Activated CD4-positive, alpha-beta T cell treated with anti-CD3 and anti-CD28 coated beads, Interleukin-2, Interleukin-4, amounts not matched to agents 100 ng/mL and 50 ng/mL, durations not matched to agents 16 hours and 8 hours (primary cell): ENCODE results near the gene PLA2G4B.
A peak's percentile ranks its signal among the peaks of the same experiment; 100 is the strongest.

Experiments
- DNase-seq: peaks from one replicate; pipeline ENCODE4 v3.0.0-alpha.2; 2020; ENCODE audit warnings: low spot score

The PLA2G4B gene

DNA sequence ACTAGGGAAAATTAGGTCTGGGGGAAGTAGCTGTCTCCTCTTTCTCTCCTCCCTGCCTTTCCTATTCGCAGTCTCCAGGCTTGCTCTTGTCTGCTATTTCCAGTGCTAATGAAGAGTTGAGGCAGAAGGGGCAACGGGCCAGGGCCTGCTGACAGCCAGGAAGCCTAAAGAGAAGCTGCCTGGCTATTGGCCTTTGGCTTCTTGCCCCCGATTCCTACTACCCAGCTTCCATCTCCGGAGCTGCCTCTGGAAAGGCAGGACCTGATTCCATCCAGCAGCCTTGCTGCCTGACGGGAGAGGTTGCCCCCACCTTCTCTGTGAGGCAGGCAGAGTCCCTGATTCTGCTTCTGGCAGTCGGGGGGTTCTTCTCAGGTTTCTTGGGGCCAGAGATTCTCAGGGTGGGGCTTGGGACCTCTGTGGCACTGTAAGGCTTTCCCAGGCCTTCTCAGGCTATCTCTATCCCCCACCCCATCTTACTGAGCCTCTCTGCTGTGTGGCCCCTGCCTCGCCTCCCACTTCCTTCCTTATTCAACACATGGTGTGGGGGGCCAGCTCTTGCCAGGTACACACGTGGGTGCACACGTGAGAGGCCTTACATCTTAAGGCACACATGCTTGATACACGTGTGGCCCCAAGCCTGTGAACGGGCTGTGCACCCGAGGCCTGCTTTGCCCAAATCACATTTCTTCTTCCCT is 29.0 kb upstream of the PLA2G4B start:
- no peak for DNase-seq

DNA sequence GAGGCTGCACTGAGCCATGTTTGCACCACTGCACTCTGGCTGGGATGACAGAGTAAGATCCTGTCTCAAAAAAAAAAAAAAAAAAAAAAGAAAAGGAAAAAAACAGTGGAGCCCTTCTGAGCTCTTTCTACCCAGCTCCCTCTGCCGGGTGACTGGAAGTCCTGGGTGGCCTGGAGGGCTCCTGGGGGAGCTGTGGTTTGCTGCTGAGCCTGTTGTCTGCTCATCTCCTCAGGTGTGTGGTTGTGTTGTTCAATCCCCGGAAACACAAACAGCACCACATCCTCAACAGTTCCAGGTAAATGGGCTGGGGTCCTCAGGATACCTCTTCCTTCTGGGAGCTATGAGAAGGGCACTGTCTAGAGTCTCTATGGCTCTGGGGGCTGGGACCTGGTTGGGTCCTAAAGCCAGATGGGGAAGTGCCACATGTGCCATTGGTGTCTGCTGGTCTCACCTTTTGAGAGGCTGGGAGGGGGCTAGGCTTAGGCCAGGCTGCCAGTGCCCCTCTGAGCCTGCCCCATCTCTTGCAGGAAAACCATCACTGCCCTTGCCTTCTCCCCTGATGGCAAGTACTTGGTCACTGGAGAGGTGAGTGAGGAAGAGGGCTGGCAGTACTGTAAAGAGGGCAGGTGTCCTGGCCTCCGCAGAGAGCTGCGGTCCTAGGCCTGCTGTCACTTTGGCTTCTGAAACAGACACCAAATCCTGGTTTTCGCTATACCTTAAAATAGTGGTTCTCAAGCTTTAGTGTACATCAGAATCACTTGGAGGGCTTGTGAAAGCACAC is 27.8 kb upstream of the PLA2G4B start:
- no peak for DNase-seq

DNA sequence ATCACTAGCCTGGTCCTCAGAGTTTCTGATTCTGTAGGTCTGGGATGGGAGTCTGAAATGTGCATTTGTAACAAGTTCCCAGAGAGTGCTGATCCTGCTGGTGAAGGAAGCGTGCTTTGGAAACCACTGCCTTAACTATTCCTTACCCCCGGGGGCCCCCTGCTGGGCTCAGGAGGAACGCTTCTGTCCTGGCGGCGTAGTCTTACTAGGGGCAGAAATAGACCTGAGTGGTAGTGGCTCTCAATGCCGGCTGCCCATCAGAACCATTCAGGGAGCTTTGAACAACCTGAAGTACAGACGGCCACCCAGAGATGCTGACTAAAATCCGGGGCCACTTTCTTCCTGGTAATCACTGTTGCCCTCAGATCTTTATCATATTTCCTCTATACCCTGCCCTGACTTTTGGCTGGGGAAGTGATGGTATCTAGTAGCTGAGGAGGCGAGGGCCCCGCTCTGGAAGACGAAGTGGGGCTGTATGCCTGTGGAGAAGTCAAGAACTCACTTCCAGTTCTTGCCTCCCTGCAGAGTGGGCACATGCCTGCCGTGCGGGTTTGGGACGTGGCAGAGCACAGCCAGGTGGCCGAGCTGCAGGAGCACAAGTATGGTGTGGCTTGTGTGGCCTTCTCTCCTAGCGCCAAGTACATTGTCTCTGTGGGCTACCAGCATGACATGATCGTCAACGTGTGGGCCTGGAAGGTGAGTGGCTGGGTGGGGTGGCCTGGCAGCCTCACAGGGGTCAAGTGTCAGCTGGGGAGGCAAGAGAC is 27.0 kb upstream of the PLA2G4B start:
- DNase-seq, result peak; percentile 70

DNA sequence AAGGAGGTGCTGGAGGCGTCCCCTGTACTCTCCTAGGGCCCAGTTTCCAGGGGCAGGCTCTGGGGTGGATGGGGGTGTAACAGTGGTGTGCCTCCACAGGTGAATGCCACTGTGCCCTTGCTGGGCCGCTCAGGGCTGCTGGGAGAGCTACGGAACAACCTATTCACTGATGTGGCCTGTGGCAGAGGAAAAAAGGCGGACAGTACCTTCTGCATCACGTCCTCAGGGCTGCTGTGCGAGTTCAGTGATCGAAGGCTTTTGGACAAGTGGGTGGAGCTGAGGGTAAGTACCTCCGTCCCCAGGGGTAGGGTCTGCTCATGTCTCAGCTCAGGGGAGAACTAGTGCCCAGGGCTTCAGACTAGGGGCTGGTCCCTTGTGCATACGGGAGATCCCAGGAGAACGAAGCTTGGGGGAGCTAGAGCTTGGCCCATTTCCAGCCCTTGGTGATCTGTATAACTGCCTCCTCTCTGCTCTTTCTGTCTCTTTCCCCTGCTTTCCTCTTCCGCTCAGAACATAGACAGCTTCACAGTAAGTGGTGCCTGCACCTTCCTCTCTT is 25.7 kb upstream of the PLA2G4B start:
- DNase-seq, result no peak

DNA sequence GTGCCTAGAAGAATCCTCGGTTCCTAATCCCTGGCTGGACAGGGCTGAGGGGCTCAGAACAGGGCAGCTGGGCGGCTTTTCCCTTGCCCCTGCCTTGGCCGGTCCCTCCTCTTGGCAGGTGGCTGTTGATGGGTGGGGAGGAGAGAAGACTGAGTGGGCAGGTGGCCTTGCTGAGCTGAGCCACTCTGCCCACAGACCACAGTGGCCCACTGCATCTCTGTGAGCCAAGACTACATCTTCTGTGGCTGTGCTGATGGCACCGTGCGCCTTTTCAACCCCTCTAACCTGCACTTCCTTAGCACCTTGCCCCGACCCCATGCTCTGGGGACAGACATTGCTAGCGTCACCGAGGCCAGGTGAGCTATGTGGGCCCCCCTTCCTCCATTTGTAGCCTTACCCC is 25.2 kb upstream of the PLA2G4B start:
- no peak for DNase-seq

DNA sequence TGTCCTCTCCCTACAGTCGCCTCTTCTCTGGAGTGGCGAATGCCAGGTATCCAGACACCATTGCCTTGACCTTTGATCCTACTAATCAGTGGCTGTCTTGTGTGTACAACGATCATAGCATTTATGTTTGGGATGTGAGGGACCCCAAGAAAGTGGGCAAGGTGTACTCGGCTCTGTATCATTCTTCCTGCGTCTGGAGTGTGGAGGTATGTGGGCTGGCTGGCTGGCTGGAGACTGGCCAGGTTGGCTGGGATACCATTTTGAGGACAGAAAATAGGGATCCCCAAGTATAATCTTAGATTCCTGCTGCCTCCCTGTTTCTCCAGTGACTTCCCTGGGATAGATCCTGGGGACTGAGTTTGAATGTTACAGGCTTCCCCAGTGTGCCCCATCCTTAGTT is 24.1 kb upstream of the PLA2G4B start:
- no peak for DNase-seq

DNA sequence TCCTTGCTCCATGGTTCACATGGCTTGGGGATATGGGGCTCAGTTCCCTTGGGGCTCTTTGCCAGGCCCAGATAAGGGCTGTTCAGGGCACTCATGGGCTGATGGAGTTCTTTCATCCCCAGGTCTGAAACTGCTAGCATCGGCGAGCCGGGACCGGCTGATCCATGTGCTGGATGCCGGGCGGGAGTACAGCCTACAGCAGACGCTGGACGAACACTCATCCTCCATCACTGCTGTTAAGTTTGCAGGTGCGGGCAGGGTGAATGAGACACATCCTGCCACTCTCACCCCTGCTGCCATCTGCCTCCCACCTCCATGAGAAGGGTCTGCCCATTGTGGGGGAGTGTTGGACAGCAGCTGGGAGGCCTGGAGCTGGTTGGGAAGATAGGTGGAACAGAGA is 21.9 kb upstream of the PLA2G4B start:
- no peak for DNase-seq

DNA sequence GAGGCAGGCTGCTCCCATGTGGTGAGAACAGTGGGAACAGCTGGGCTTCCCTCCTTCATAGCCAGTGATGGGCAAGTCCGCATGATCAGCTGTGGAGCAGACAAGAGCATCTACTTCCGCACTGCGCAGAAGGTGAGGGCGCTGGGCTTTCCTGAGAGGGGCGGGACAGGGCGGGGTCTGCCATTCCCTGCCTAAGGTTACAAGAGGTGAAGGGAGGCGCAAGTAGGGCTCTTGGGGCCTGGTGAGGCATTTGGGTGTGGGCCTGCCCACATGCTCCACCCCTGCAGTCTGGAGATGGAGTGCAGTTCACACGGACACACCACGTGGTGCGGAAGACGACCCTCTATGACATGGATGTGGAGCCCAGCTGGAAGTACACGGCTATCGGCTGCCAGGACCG is 21.3 kb upstream of the PLA2G4B start:
- no peak for DNase-seq

DNA sequence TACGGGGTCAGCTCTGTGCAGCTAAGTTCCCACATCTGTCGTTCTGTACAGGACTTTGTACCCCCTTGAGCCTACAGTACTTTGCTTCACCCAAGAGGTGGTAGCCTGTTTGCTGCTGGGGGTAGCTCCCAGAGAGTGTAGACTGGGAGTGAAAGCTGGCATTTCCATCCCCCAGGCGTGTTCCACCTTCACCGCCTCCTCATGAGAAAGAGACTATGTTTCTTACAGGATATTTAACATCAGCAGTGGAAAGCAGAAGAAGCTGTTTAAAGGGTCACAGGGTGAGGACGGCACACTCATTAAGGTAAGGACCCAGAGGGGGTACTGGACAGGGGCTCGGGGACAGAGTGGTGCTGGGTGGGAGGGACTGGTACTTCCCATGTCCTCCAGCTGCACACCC is 20.9 kb upstream of the PLA2G4B start:
- no peak for DNase-seq

DNA sequence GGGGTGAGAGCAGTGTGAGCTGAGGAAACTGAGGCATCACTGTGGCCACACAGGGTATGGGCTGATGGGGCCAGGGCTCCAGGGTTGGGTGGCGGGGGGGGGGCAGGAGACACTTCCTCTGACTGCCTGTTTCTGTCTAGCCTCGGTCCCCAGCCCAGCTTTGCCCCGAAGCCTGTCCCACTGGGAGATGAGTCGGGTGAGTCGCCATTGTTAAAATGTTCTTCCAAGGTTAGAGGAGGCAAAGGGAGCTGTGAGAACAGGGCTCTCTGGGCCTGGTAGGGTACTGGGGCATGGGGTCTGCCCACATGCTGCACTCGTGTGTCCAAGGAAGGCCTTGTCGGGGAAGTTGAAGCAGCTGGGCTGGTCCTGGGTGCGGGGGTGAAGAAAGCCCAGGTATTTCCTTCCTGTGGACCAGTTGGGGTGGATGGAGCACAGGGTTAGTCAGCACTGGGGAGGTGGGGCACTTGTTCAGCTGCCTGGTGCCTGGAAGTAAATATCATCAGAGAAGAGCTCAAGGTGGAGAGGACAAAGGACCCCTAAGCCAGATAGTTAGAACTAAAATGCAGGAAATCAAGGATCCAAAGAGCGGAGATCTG is 19.1 kb upstream of the PLA2G4B start:
- no peak for DNase-seq

DNA sequence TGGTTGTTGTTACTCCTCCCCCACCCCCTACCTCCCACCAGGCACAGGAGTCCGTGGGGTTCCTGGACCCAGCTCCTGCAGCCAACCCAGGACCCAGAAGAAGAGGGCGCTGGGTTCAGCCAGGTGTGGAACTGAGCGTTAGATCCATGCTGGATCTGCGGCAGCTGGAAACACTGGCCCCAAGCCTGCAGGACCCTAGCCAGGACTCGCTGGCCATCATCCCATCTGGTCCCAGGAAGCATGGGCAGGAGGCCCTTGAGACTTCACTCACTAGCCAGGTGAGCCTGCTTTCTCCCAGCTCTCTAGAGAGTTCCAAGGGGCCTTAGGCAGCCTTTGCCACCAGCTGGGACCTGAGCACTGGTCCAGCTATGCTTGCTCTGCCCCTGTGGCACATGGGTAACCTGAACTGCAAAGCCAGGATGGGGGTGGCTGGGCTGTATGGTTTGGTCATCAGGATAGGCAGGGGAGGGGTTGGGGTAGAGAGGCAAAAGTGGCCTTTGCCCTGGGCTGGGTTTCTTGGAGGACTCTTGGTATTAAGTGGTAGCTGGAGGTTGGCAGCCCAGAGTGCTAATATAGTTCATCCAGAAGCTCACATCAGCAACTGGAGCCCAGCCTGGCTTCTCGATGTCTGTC is 17.7 kb upstream of the PLA2G4B start:
- DNase-seq, result no peak

DNA sequence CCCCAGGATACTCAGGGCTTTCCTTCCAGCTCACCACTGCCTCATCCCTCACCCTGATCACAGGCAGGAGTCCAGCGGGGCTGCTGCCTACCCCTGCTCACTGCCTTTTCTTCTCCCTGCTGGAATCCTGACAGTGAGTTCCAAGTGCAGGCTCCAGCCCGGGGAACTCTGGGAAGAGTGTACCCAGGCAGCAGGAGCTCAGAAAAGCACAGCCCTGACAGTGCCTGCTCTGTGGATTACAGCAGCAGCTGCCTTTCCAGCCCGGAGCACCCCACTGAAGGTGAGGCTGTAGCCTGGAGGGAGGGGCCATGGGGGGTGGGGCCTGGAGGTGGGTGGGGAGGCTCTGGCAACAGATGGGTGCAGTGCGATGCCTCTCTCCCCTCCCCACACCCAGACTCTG is 16.8 kb upstream of the PLA2G4B start:
- no peak for DNase-seq

DNA sequence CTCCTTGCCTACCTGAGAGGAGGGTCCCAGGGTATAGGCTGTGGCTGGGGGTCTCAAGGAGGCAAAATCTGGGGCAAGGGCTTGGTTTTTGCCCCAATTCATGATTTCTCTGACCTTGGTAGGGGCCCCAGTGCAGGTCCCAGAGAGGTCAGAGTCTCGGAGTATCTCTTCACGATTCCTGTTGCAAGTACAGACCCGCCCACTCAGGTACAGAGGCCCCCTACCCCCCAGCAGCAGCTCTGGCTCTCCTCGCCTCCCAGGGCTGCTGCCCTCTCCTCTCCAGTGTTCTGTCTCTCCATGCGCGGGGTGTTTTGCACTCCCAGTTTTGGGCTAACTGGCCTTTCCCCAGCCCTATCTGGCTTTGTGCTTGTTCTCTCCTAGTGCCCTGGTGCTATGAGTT is 16.2 kb upstream of the PLA2G4B start:
- DNase-seq, result no peak

DNA sequence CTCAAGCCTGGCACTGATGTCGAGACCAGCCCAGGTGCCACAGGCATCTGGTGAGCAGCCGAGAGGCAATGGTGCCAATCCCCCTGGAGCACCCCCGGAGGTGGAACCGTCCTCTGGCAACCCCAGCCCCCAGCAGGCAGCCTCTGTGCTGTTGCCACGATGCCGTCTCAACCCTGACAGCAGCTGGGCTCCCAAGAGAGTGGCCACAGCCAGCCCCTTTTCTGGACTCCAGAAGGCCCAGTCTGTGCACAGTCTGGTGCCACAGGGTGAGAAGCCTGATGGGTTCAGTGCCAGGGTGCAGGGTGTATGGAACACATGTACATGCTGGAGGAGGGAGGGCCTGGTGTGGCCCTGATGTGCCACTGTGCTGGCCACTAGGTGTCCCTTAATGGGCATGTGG is 15.7 kb upstream of the PLA2G4B start:
- DNase-seq, result no peak

DNA sequence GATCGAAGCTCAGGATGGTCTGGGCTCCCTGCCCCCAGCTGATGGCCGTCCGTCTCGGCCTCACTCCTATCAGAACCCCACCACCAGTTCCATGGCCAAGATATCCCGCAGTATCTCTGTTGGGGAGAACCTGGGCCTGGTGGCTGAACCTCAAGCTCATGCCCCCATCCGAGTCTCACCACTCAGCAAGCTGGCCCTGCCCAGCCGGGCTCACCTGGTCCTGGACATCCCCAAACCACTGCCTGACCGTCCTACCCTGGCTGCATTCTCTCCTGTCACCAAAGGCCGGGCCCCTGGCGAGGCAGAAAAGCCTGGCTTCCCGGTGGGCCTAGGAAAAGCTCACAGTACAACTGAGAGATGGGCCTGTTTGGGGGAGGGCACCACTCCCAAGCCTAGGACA is 15.1 kb upstream of the PLA2G4B start:
- DNase-seq, result no peak

DNA sequence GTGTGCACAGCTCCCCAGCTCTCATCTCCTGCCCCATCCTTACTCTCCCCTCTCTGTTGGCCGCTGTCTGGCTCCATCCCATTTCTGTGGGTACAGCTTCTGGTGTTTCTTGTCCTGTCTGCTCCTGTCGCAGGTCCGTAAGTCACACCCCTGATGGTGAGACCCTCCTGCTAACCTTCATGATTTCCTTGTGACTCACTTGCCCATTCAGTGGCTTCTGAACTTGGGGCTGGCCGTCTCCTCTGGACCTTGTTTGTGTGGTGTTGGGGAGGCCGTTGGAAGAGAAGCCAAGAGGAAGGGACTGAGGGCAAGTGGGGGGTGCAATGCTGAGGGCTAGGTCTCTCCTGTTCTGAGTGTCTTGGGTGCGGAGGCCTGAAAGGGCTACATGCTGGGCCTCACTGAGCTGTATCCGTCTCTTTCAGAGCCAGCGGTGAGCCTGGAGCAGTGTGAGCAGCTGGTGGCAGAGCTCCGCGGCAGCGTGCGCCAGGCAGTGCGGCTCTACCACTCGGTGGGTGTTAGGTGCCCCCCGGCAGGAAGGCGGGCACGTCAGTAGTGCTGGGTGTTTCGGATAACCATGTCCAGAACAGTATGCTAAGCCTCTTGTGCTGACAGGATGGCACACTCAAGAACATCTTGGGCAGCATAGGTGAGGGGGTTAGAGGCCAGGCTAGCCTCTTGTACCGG is 14.4 kb upstream of the PLA2G4B start:
- no peak for DNase-seq

DNA sequence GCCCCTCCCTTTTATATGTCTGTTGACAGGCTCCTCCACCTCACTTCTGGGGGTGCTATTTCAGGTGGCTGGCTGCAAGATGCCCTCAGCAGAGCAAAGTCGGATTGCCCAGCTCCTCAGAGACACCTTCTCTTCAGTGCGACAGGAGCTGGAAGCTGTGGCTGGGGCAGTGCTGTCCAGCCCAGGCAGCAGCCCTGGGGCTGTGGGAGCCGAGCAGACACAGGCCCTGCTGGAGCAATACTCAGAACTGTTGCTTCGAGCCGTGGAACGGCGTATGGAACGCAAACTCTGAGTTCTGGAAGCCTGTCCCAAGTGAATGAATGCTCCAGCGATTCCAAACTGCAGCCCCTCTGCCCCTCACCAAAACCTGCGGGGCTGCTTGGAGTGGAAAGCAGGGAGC is 13.5 kb upstream of the PLA2G4B start:
- DNase-seq, result no peak

DNA sequence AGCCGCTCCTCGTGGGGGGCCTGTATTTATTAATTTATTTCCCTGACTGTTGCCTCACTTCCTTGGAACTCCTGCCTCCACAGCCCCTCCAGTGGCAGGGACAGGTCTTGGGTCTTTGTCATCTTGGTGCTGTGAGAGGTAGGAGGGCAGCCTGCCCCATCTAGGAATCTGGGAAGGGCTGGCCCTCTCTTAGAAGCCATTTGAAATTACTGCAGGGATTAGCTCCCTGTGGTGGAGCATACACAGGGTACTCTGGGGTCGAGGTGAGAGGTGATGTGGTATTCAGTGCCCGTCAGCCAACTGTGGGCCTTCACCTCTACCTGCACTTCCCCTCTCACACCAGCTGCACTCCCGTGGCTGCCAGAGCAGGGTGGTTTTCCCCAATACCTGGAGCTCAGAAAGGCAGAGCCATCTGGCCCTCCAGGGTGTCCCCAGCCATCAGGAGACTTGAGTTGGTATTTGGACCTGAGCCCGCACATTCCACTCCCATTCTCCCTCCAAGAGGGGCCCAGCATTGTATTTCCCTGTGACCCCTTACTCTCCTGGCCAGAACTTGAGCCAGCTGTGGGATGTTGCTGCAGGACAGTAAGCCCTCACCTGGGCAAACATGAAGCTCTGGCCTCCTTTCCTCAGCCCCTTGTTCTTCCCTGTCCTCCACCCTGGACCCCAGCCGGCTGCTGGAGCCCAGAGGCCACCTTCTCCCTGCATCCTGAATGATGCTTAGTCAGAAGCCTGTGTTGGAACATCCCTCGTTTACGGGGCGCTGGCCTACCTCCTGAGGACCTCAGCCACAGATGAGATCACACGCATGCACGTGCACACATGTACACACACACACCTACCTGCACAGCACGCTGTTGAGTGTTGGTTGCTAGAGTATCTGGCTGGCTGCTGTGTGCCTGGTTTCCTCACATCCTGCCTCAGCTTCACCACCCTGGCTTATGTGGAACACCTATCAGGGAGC is 12.8 kb upstream of the PLA2G4B start:
- DNase-seq, result no peak

DNA sequence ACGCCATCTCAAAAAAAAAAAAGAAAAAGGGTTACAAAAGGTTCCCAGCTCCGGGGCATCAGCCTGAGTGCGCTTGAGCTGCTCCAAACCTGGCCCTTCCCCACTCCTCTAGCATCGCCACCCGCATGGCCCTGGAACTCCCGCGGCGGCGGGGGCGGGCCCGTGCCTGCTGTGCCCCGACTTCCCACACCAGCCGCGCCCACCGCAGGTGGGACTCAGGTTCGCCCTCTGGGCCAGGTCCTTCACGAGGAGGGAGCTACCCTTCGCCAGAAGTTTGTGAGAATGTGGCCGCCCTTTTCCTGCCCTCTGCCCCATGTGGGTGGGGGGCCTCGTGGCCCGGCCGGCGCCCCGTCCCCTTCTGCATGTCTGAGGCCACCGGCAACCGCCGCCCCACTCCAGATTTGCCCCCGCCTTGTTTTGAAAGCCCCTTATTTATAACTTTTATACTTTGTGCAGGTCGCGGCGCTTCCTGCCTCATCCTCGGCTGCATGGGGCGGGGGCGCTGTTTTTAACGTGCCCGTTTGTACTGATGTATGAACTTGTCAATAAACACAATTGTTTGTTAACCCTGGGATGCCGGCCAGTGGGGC is 11.3 kb upstream of the PLA2G4B start:
- DNase-seq, result no peak
